Stimulated activated naive CD4-positive, alpha-beta T cell (primary cell): Measurements from ENCODE around the gene PXN.

Experiments used
- DNase-seq, 6 experiments: peaks; one replicate each; lab custom pipeline; 2025; lab: John Stamatoyannopoulos, UW

Gene PXN

GRCh38 chr12:120265473-120266179, at the start of gene PXN:
TSS of gene PXN (minus strand) at chr12:120265730. CDS start at chr12:120265629, 101 bp downstream.
- DNase-seq: peak; percentile 82 to 92 (median 90)

- no peak for DNase-seq
These were observed 48.7 kb upstream of the PXN start for GRCh38 chr12:120314220-120314619.

GRCh38 chr12:120301962-120302815, 36.7 kb upstream of the PXN start, which contains the start of gene SIRT4:
TSS of gene SIRT4 (plus strand) at chr12:120302321. CDS start at chr12:120303562, 1,241 bp downstream.
- peak; percentile 74 to 88 (median 82) for DNase-seq

- DNase-seq: peak; percentile 65 to 96 (median 82)
These were observed 27.4 kb upstream of the PXN start, which contains the start of gene RNU4-1 for GRCh38 chr12:120292661-120293531. TSS of gene RNU4-1 (minus strand) at chr12:120293237.

- peak in 1 of 6 experiments; percentile 61 for DNase-seq
These were observed 26.8 kb upstream of the PXN start for GRCh38 chr12:120292411-120292660.

- peak in 2 of 6 experiments; percentile 17 to 27 for DNase-seq
These were observed 25.2 kb upstream of the PXN start for GRCh38 chr12:120290609-120291305.

GRCh38 chr12:120287491-120287890, 22.0 kb upstream of the PXN start:
- no peak for DNase-seq

- DNase-seq: no peak
These were observed 21.4 kb upstream of the PXN start for GRCh38 chr12:120286768-120287490.

- no peak for DNase-seq
These were observed 18.9 kb upstream of the PXN start for GRCh38 chr12:120284381-120284780.

GRCh38 chr12:120283318-120283717, 17.8 kb upstream of the PXN start:
- no peak for DNase-seq

GRCh38 chr12:120278137-120279069, 12.9 kb upstream of the PXN start:
- no peak for DNase-seq

GRCh38 chr12:120276734-120277133, 11.2 kb upstream of the PXN start:
- DNase-seq: no peak

- DNase-seq: no peak
These were observed 2.2 kb upstream of the PXN start for GRCh38 chr12:120267736-120268135.

- DNase-seq: no peak
These were observed 795 bp upstream of the PXN start for GRCh38 chr12:120266180-120266870.

- DNase-seq: peak in 2 of 6 experiments; percentile 13 to 45
These were observed 542 bp downstream of the PXN start for GRCh38 chr12:120264904-120265472.

- DNase-seq: peak in 2 of 6 experiments; percentile 31 to 45
These were observed 1.2 kb downstream of the PXN start for GRCh38 chr12:120264086-120264903.

- no peak for DNase-seq
These were observed 1.8 kb downstream of the PXN start for GRCh38 chr12:120263748-120264085.
